Ascending aorta (tissue), 2 donors: Measurements from ENCODE around the gene CRX. TPM values are rescaled to one million over a fixed set of nuclear protein-coding genes. Genes with fewer than 3 reads are reported as not detected.

ENCODE experiments used
- DNase-seq, 2 donors: peaks; one replicate each; pipeline ENCODE4 v3.0.0-alpha.2; 2019; ENCODE audit warnings: low spot score in 2 of 2
- H3K27ac ChIP-seq, 2 donors: fragments of 200-600 bp; sonication (generic); one replicate each; pipeline ENCODE4 v1.5.1; 2016 to 2017; ENCODE audit warnings: mild to moderate bottlenecking in 1 of 2
- H3K27me3 ChIP-seq: fragments of 200-600 bp; sonication (generic); one replicate; pipeline ENCODE4 v1.5.1; 2017
- H3K36me3 ChIP-seq, 2 donors: fragments of 200-600 bp; sonication (generic); one replicate each; pipeline ENCODE4 v1.5.1; 2016
- H3K4me1 ChIP-seq, 2 donors: fragments of 200-600 bp; sonication (generic); one replicate each; pipeline ENCODE4 v1.5.1; 2016 to 2017; ENCODE audit warnings: mild to moderate bottlenecking in 1 of 2
- H3K4me3 ChIP-seq, 2 donors: fragments of 200-600 bp; sonication (generic); one replicate each; pipeline ENCODE4 v1.5.1; 2016 to 2017; ENCODE audit warnings: mild to moderate bottlenecking in 1 of 2
- H3K9me3 ChIP-seq, 2 donors: fragments of 200-600 bp; sonication (generic); one replicate each; pipeline ENCODE4 v1.5.1; 2016
- CTCF ChIP-seq, 3 experiments: fragments of 200-600 bp in 2 of 3; fragments of 450-650 bp in 1 of 3; sonication (generic) in 2 of 3; IDR thresholded peaks; one replicate each; pipeline ENCODE4 v1.5.1; 2016 to 2019; ENCODE audit warnings: antibody characterized with exemption in 3 of 3, mild to moderate bottlenecking in 1 of 3, moderate library complexity in 1 of 3
- intact Hi-C: fragments of 100-400 bp; cut with DNase I; formaldehyde crosslinking; loops from one replicate; pipeline ENCODE4 v1.15.1; 2023
- total RNA-seq: library from RNA; depleted of rRNA; stranded (reverse); fragments of >200 nt; gene quantifications from one replicate; pipeline ENCODE4 v1.1.0, GENCODE V29; 2016

The CRX gene
- total RNA-seq, 1 donor from 2014 or later, result not detected

- H3K4me3 ChIP-seq, result no peak overlapping the region
- no peak overlapping the region for H3K27ac ChIP-seq
- no peaks in the 10 kb centered on the region for H3K36me3 ChIP-seq
- DNase-seq, result no peak
- intact Hi-C loops, result no loop called here
- no peaks in the 10 kb centered on the region for H3K4me1 ChIP-seq
- no peaks in the 10 kb centered on the region for H3K27me3 ChIP-seq
- peaks cover 0 to 9% of the 10 kb centered on the region in 2 donors for H3K9me3 ChIP-seq
- TF ChIP-seq CTCF (IDR thresholded peaks at IDR 0.05), result no peak
These were observed 69.8 kb downstream of the CRX start for GRCh38 chr19:47891622-47891922.

- no peak for TF ChIP-seq CTCF (IDR thresholded peaks at IDR 0.05)
- no peaks in the 10 kb centered on the region for H3K4me1 ChIP-seq
- peaks cover 0 to 9% of the 10 kb centered on the region in 2 donors for H3K9me3 ChIP-seq
- no peaks in the 10 kb centered on the region for H3K27me3 ChIP-seq
- intact Hi-C loops, result no loop called here
- DNase-seq, result no peak
- no peak overlapping the region for H3K27ac ChIP-seq
- H3K4me3 ChIP-seq, result no peak overlapping the region
- H3K36me3 ChIP-seq, result no peaks in the 10 kb centered on the region
These were observed 70.4 kb downstream of the CRX start for GRCh38 chr19:47891923-47892666.

Other genes with a start within 250 kb of the CRX start
- not detected for gene ZNF541, start 248.8 kb upstream of the CRX start, total RNA-seq
- 19.7 TPM for gene BICRA, start 212.8 kb upstream of the CRX start, total RNA-seq
- gene EHD2, start 108.5 kb upstream of the CRX start, total RNA-seq, result 342 TPM
- 385 TPM for gene NOP53, start 76.4 kb upstream of the CRX start, total RNA-seq
- gene SELENOW, start 43.2 kb upstream of the CRX start, total RNA-seq, result 771 TPM
- gene TPRX1, start 17.4 kb upstream of the CRX start, total RNA-seq, result not detected
- gene TPRX2, start 37.3 kb downstream of the CRX start, total RNA-seq, result not detected
- gene SULT2A1, start 64.4 kb downstream of the CRX start, total RNA-seq, result 2.1 TPM
- not detected for gene BSPH1, start 170.2 kb downstream of the CRX start, total RNA-seq
- gene ELSPBP1, start 172.7 kb downstream of the CRX start, total RNA-seq, result not detected
- not detected for gene CABP5, start 222.1 kb downstream of the CRX start, total RNA-seq